MCF 10A (cell line): ENCODE data around the gene AP1G1. TPM values are rescaled to one million over a fixed set of nuclear protein-coding genes. Genes with fewer than 3 reads are reported as not detected.

Experiments used
- BruUV-seq: library from RNA; stranded (reverse); fragments of 400-500 nt; replicated peaks from 2 replicates; lab custom pipeline; 2021; lab: Mats Ljungman, UMichigan
- CTCF ChIA-PET: fragments of 300-600 bp; sonication (Branson Sonifier 250); formaldehyde crosslinking; extraction: SDS; loops from one replicate; lab custom pipeline; 2021; ENCODE audit warnings: antibody characterized with exemption, inconsistent platforms; lab: Yijun Ruan, JAX
- POLR2A ChIA-PET: fragments of 300-600, 350-650 bp; sonication (Branson Sonifier 250); formaldehyde crosslinking; extraction: SDS; loops from one replicate; lab custom pipeline; 2020; ENCODE audit warnings: antibody characterized with exemption, inconsistent platforms; lab: Yijun Ruan, JAX
- DNase-seq: peaks from one replicate; pipeline ENCODE4 v3.0.0-alpha.2; 2018; ENCODE audit not compliant: unreplicated experiment
- H3K27ac Mint-ChIP-seq: one replicate; pipeline ENCODE4 v1.8.0; 2022; ENCODE audit warnings: mild to moderate bottlenecking, low read depth, mixed read lengths; ENCODE audit not compliant: unreplicated experiment
- H3K27me3 Mint-ChIP-seq: one replicate; pipeline ENCODE4 v1.8.0; 2022; ENCODE audit warnings: mixed read lengths; ENCODE audit not compliant: insufficient read depth, unreplicated experiment
- H3K36me3 Mint-ChIP-seq: one replicate; pipeline ENCODE4 v1.8.0; 2022; ENCODE audit warnings: mild to moderate bottlenecking, moderate library complexity, mixed read lengths; ENCODE audit not compliant: insufficient read depth, unreplicated experiment
- H3K4me1 Mint-ChIP-seq: one replicate; pipeline ENCODE4 v1.8.0; 2022; ENCODE audit warnings: mixed read lengths; ENCODE audit not compliant: insufficient read depth, unreplicated experiment
- H3K4me3 Mint-ChIP-seq: one replicate; pipeline ENCODE4 v1.8.0; 2022; ENCODE audit warnings: mild to moderate bottlenecking, moderate library complexity, mixed read lengths; ENCODE audit not compliant: unreplicated experiment
- H3K9me3 Mint-ChIP-seq: one replicate; pipeline ENCODE4 v1.8.0; 2022; ENCODE audit warnings: mixed read lengths; ENCODE audit not compliant: unreplicated experiment
- intact Hi-C: fragments of 100-400 bp; cut with micrococcal nuclease; formaldehyde crosslinking; loops from 2 replicates; pipeline ENCODE4 v1.14.1; 2022
- total RNA-seq: library from RNA; stranded (reverse); gene quantifications from 2 replicates; pipeline ENCODE4 v1.2.3, GENCODE V29; 2022
- TF ChIP-seq, protein P1 (sequence below): fragments of 200-600 bp; IDR thresholded peaks from one replicate; pipeline ENCODE4 v1.8.0; 2022; ENCODE audit warnings: antibody characterized with exemption, mild to moderate bottlenecking; ENCODE audit not compliant: unreplicated experiment

Gene AP1G1
- total RNA-seq, 1 experiment from 2014 or later = 99.5 TPM

DNA sequence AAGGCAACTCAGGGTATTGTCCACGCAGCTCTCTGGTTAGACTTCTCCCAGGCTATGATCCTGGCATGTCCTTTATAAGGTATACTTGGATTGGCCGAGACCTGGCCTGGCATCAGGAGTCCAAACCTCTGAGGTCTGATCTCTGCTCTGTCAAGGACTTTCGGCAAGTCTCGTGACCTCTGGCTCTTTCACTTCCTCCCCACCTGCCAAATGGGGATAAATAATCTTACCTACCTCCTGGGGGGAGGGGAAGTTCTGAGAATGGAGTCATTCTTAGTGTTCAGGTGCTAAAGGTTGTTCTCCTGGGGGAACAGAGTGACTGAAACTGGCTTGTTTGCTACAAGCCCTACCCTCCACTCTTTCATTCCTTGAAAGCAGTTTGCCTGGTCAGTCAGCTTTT, 44.8 kb upstream of the AP1G1 start:
- no TSS peak for BruUV-seq
- ChIA-PET POLR2A (no interaction called here), CTCF (interaction anchor here (0.5 to 1.8 kb wide), 3 partner anchors 18 to 214 kb away, joined by 3 to 9 read pairs (median 3); no protein-coding TSS in a partner anchor)
- Mint-ChIP-seq H3K9me3 (no peaks in the 10 kb centered on the region), H3K4me3 (no peak overlapping the region), H3K27me3 (no peaks in the 10 kb centered on the region), H3K36me3 (peaks cover 46% of the 10 kb centered on the region), H3K4me1 (peaks cover 4% of the 10 kb centered on the region), H3K27ac (no peak overlapping the region)
- no peak for DNase-seq
- TF ChIP-seq, protein P1, sequence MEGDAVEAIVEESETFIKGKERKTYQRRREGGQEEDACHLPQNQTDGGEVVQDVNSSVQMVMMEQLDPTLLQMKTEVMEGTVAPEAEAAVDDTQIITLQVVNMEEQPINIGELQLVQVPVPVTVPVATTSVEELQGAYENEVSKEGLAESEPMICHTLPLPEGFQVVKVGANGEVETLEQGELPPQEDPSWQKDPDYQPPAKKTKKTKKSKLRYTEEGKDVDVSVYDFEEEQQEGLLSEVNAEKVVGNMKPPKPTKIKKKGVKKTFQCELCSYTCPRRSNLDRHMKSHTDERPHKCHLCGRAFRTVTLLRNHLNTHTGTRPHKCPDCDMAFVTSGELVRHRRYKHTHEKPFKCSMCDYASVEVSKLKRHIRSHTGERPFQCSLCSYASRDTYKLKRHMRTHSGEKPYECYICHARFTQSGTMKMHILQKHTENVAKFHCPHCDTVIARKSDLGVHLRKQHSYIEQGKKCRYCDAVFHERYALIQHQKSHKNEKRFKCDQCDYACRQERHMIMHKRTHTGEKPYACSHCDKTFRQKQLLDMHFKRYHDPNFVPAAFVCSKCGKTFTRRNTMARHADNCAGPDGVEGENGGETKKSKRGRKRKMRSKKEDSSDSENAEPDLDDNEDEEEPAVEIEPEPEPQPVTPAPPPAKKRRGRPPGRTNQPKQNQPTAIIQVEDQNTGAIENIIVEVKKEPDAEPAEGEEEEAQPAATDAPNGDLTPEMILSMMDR = no peak
- intact Hi-C loops = no loop called here

DNA sequence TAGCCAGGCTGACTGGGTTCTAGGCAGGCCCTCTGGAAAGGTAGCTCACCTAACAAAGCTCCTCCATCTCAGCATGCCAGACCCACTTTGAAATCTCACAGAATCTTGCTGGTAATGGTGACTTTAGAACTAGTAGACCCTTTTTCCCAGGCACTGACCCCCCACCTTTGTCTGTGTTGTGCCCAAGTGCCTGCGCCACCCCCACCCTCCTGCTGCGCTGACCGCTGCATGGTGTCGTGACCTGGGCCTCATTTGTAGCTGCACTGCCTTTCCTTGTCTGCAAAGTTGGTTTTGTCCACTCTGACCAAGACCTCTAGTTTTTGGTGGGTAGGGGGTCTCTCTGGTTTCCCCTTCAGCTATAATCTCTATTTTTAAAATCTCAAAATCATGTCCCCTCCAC, 43.9 kb upstream of the AP1G1 start:
- intact Hi-C loops = no loop called here
- peaks cover 10% of the 10 kb centered on the region for H3K4me1 Mint-ChIP-seq
- no peak for DNase-seq
- POLR2A ChIA-PET = no interaction called here
- no TSS peak for BruUV-seq
- H3K36me3 Mint-ChIP-seq = peaks cover 51% of the 10 kb centered on the region
- no peaks in the 10 kb centered on the region for H3K27me3 Mint-ChIP-seq
- H3K4me3 Mint-ChIP-seq = no peak overlapping the region
- H3K27ac Mint-ChIP-seq = no peak overlapping the region
- CTCF ChIA-PET = interaction anchor here (0.6 to 1.8 kb wide), 2 partner anchors 19 to 31 kb away, joined by 3 to 9 read pairs; no protein-coding TSS in a partner anchor
- TF ChIP-seq, protein P1 = no peak
- H3K9me3 Mint-ChIP-seq = no peaks in the 10 kb centered on the region

DNA sequence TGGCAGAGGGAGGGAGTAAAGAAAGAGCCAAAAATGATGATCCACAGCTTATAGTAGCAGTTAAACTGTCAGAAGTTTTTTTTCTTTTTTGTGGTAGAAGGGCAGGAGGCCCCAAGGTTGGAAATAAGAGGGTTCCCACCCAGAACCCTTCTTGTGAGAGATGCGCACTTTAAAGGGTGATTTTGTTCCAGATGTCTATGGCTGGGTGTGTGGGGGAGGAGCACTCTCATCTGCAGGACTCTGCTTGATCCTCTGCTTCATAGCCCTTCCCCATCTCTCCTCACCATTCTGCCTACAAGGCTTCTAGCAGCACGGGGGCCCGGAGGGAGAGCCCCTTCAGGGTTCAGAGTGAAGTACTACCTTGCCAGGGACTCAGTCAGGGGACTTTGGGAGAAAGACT, 43.5 kb upstream of the AP1G1 start:
- TF ChIP-seq, protein P1 = no peak
- Mint-ChIP-seq H3K36me3 (peaks cover 55% of the 10 kb centered on the region), H3K27ac (no peak overlapping the region), H3K4me3 (no peak overlapping the region), H3K27me3 (no peaks in the 10 kb centered on the region), H3K4me1 (peaks cover 14% of the 10 kb centered on the region), H3K9me3 (no peaks in the 10 kb centered on the region)
- intact Hi-C loops = no loop called here
- BruUV-seq = no TSS peak
- CTCF ChIA-PET = interaction anchor here (1.8 kb wide), 1 partner anchor 31 kb away, joined by 9 read pairs; no protein-coding TSS in a partner anchor
- POLR2A ChIA-PET = interaction anchor here (0.6 kb wide), 1 partner anchor 43 kb away, joined by 3 read pairs; no protein-coding TSS in a partner anchor
- no peak for DNase-seq

DNA sequence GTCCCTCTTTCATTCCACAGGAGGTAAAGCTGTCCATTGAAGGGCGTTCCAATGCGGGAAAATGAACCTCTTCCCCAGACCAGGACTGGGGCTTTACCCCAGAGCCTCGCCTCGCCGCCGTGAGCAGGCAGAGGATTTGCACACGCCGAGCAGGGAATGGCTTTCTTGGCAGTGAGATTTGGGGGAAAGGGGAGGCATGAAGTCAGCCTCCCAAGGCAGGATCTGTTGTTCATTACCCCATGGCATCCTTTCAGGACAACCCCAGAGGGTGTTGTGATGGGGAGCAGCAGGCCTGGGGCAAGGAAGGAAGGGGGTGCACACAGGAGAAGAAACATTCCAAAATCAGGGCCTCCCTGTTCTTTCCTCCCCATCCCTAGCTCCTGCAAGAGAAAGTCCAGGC, 43.1 kb upstream of the AP1G1 start:
- intact Hi-C loops = no loop called here
- POLR2A ChIA-PET = interaction anchor here (0.6 kb wide), 1 partner anchor 42 kb away, joined by 3 read pairs; no protein-coding TSS in a partner anchor
- Mint-ChIP-seq H3K4me3 (no peak overlapping the region), H3K27ac (no peak overlapping the region), H3K27me3 (no peaks in the 10 kb centered on the region), H3K36me3 (peaks cover 56% of the 10 kb centered on the region), H3K9me3 (no peaks in the 10 kb centered on the region), H3K4me1 (peaks cover 17% of the 10 kb centered on the region)
- BruUV-seq = no TSS peak
- TF ChIP-seq, protein P1 = no peak
- CTCF ChIA-PET = interaction anchor here (1.8 to 2.5 kb wide), 2 partner anchors 31 kb away, joined by 9 read pairs; no protein-coding TSS in a partner anchor
- no peak for DNase-seq
